Keratinocyte (primary cell): Measurements from ENCODE around the gene ASTN2.

Experiments used
- EZH2 ChIP-seq: IDR thresholded peaks from one replicate; pipeline ENCODE4 v1.6.1; 2012; ENCODE audit warnings: inconsistent platforms, mild to moderate bottlenecking, low read length, moderate library complexity
- TF ChIP-seq, protein P1 (sequence below), 3 experiments: IDR thresholded peaks in 1 of 3; conservative IDR thresholded peaks in 1 of 3; optimal IDR thresholded peaks in 1 of 3; 2 replicates in 2 of 3; 3 replicates in 1 of 3; pipeline versions ENCODE3 to v1.5.1; 2011; ENCODE audit warnings: low read length in 3 of 3, mild to moderate bottlenecking in 3 of 3, moderate library complexity in 2 of 3, control low read depth in 1 of 3, inconsistent platforms in 1 of 3; ENCODE audit not compliant: insufficient read depth in 2 of 3; ENCODE audit errors: extremely low read depth in 1 of 3

DNA sequence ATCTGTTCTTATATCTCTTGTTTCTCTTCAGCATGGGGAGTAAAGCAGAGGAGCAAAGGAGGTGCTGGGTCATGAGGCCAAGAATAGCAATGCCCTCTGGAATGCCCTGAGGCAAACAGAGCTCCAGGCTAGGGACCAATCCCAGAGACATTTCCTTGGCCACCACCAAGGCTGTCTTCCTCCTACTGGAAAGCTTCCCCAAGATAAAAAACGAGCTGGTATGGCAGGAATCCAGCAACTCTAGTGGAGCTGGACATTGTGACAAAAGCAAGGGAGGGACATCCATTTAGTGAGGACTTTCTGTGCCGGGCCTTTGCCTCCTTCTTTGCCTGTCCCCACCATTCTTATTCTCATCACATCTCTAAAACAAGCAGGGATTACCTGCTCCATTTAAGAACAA lies 161.6 kb downstream of the ASTN2 start:
- TF ChIP-seq, protein P1, sequence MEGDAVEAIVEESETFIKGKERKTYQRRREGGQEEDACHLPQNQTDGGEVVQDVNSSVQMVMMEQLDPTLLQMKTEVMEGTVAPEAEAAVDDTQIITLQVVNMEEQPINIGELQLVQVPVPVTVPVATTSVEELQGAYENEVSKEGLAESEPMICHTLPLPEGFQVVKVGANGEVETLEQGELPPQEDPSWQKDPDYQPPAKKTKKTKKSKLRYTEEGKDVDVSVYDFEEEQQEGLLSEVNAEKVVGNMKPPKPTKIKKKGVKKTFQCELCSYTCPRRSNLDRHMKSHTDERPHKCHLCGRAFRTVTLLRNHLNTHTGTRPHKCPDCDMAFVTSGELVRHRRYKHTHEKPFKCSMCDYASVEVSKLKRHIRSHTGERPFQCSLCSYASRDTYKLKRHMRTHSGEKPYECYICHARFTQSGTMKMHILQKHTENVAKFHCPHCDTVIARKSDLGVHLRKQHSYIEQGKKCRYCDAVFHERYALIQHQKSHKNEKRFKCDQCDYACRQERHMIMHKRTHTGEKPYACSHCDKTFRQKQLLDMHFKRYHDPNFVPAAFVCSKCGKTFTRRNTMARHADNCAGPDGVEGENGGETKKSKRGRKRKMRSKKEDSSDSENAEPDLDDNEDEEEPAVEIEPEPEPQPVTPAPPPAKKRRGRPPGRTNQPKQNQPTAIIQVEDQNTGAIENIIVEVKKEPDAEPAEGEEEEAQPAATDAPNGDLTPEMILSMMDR (optimal IDR thresholded peaks at IDR 0.05 in 1 of 3, IDR thresholded peaks at IDR 0.05 in 1 of 3, conservative IDR thresholded peaks at IDR 0.05 in 1 of 3; ENCODE audit: extremely low read depth in 1 of 3, insufficient read depth in 2 of 3, low read length in 3 of 3) = no peak
- TF ChIP-seq EZH2 = no peak
